Epithelial cell of proximal tubule (primary cell): ENCODE results near the gene SORL1-AS1.

ENCODE experiments used
- DNase-seq: peaks from one replicate; pipeline ENCODE4 v3.0.0-alpha.2; 2011; ENCODE audit warnings: low read depth
- H3K4me3 ChIP-seq: 2 replicates; pipeline ENCODE4 v1.5.1; 2011; ENCODE audit warnings: low read depth, mild to moderate bottlenecking, low read length
- TF ChIP-seq, protein P1 (sequence below): conservative IDR thresholded peaks from 2 replicates; pipeline ENCODE4 v1.5.1; 2012; ENCODE audit warnings: low read depth, mild to moderate bottlenecking, low read length

Gene SORL1-AS1

DNA sequence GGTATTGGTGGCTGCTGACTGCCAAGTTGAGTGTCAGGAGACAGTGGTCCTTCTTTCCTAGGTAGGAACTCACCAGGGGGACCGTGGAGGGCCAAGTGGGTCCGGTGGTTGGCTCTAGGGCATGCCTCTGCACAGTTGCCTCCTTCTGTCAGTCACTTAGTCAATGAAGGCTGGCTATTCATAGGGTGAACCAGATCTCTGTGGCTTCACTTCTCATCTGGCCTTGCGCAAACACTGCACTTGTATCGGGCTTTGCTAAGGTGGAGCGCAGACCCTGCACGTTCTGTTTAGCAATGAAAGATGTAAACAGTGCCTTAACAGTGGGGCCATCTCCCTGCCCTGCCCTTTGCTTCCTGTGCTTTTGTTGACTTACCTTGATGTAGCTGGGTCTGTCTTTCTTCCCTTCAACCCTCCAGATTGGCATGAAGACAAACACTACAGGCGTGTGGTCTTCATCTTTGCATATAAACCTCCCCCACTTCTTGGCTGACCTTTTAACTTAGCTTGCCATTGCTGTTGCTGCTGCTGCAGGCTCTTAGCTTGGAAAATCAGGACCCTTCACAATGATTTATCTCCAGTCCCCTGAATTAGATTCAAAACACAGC, 6.7 kb upstream of the SORL1-AS1 start:
- H3K4me3 ChIP-seq: no peak overlapping the region
- DNase-seq: no peak
- TF ChIP-seq, protein P1, sequence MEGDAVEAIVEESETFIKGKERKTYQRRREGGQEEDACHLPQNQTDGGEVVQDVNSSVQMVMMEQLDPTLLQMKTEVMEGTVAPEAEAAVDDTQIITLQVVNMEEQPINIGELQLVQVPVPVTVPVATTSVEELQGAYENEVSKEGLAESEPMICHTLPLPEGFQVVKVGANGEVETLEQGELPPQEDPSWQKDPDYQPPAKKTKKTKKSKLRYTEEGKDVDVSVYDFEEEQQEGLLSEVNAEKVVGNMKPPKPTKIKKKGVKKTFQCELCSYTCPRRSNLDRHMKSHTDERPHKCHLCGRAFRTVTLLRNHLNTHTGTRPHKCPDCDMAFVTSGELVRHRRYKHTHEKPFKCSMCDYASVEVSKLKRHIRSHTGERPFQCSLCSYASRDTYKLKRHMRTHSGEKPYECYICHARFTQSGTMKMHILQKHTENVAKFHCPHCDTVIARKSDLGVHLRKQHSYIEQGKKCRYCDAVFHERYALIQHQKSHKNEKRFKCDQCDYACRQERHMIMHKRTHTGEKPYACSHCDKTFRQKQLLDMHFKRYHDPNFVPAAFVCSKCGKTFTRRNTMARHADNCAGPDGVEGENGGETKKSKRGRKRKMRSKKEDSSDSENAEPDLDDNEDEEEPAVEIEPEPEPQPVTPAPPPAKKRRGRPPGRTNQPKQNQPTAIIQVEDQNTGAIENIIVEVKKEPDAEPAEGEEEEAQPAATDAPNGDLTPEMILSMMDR: no peak

DNA sequence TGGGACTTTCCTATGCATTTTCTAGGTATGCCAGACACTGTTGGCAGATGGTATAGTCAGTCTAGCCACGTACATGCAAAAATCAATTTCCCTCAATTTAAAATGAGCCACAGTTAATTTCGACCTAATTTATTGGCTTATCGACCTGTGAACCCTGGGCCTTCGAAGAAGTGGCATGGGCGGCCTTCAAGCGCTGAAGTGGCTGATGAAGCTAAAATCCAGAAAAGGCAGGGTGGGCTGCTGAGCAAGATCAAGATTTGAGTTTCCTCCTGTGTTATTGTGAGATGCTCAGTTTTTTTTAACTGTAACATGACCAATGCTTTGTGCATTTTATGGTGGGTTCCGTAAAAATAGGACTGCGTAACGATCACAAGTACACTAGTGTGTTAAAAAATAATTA, 5.8 kb upstream of the SORL1-AS1 start:
- TF ChIP-seq, protein P1: no peak
- H3K4me3 ChIP-seq: no peak overlapping the region
- no peak for DNase-seq

DNA sequence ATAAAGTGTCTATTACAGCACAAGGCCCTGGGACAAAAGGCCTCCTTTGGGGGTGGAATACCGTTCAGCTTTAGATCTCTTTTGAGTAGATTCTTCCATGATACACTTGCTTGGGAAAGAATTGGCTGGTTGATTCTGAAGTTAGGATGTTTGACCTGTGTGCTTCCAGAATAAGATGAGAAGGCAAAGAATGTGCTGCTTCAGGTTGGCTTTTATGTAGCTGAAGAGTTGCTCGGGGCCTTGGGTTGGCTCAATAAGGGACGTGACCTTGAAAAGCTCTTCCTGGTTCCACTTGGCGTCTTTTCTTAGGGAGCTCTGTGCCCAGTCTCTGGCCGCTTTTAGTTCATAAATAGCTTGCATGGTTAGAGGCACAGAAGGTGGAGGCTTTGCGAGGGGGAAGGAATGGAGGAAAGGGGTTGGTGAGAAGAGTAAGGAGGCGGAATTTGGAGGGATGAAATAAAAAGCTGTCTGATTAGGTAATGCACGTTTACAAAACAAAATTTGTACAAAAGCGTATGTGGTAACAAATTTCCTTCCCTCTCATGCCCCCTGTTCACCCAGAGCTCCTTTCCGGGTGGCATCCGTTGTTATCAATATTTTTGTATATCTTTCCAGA, 4.2 kb upstream of the SORL1-AS1 start:
- H3K4me3 ChIP-seq: no peak overlapping the region
- TF ChIP-seq, protein P1: no peak
- DNase-seq: no peak

DNA sequence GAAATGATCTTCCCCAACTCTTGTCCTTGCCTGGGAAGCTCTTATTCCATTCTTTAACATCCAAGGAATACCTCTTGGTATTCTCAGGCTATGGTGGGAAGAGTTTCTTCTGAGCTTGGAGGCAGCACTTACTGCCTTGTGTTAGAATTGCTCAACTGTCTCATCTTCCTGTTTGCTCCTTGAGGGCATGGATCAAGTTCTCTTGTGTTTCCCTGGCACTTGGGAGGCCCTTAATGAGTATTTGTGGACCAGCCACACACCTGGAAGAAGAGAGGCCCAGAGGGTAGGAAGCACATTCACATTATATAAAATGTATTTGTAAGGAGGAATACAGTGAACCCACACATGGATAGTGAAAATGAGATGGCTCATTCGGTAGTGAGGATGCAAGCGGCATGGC, 3.4 kb upstream of the SORL1-AS1 start:
- DNase-seq: no peak
- no peak overlapping the region for H3K4me3 ChIP-seq
- TF ChIP-seq, protein P1: no peak

DNA sequence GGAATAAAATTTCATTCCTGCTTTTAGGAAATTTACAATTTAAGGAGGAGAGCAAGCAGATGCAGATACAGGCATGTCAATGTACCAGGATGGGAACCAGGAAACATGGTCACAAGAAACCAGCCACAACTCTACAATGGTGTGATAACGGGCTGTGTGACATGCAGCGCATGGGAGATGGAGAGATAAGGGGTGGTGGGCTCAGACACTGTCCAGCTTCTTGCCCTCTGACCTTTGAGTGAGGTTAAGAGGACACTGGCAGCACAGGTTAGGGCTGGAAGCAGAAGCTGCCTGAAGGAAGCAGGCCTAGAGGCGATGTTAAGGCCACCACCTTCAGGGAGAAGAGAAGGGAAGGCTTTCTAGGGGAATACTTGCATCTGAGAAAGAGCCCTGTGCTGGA, 2.3 kb upstream of the SORL1-AS1 start:
- no peak for DNase-seq
- H3K4me3 ChIP-seq: no peak overlapping the region
- TF ChIP-seq, protein P1: no peak

DNA sequence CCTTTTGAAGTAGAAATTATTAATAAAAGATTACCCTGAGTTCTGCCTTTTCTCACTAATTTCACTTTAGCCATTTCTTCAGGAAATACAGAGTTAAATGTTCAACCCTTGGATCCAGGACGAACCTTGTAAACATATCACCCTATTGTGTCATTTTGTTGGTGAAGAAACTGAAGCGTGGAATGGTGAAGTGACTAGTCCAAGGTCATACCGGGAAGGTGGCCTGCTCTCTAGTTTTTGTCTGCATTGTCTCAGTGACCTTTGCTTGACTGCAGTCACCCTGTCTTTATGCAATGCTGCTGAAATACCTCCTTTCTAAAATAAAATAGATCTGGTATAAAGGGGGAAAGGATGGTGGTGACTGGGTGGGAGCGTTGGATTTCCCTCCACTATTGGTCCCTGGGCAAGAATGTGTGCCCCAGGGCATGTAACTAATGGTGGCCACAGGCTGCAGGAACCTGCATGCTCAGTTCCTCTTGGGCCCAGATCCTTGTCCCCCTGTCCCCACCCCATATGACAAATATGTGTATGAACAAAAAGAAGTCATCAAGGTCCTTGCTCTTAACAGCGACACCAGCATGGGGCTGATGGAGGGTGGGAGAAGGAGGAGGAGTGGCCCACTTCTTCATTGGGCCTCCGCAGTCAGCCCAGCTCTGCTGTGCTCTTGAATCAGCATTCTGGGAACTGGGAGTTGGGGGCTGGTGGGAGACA, 977 bp upstream of the SORL1-AS1 start:
- DNase-seq: no peak
- TF ChIP-seq, protein P1: no peak
- no peak overlapping the region for H3K4me3 ChIP-seq
